IMR-90 (cell line): ENCODE measurements around the gene EPAS1. TPM values are rescaled to one million over a fixed set of nuclear protein-coding genes. Genes with fewer than 3 reads are reported as not detected.

ENCODE experiments used
- ATAC-seq: fragments of 200-7000 bp; cut with Tn5 transposase; 2 replicates; pipeline ENCODE4 v1.9.1; 2020; ENCODE audit warnings: low read depth, mild to moderate bottlenecking, moderate library complexity
- BruUV-seq: library from RNA; stranded (reverse); fragments of 400-500 nt; replicated peaks from 2 replicates; lab custom pipeline; 2021; lab: Mats Ljungman, UMichigan
- CTCF ChIA-PET: fragments of 300-600 bp; formaldehyde crosslinking; extraction: SDS; loops from one replicate; lab custom pipeline; 2021; ENCODE audit warnings: antibody characterized with exemption; lab: Yijun Ruan, JAX
- POLR2A ChIA-PET: fragments of 300-600 bp; sonication (Branson Sonifier 250); formaldehyde crosslinking; loops from one replicate; lab custom pipeline; 2022; ENCODE audit warnings: antibody characterized with exemption; ENCODE audit not compliant: unreplicated experiment; lab: Charles Lee
- DNase-seq: peaks from one replicate; pipeline ENCODE4 v3.0.0; 2013
- H2AFZ ChIP-seq: replicated peaks from 2 replicates; pipeline ENCODE3; 2013; ENCODE audit warnings: low read length, mild to moderate bottlenecking; ENCODE audit not compliant: poor library complexity
- H2AK5ac ChIP-seq: 2 replicates; pipeline ENCODE4 v1.6.1; 2013; ENCODE audit warnings: low read depth, low read length, inconsistent platforms
- H2AK9ac ChIP-seq: replicated peaks from 2 replicates; pipeline ENCODE3; 2013; ENCODE audit warnings: mild to moderate bottlenecking, low read depth, low read length, moderate library complexity; ENCODE audit not compliant: poor library complexity
- H2BK120ac ChIP-seq: 2 replicates; pipeline ENCODE4 v1.6.1; 2013; ENCODE audit warnings: low read depth, low read length, inconsistent platforms
- H2BK15ac ChIP-seq: 3 replicates; pipeline ENCODE4 v1.6.1; 2013; ENCODE audit warnings: low read depth, low read length, inconsistent platforms
- H2BK20ac ChIP-seq: 2 replicates; pipeline ENCODE4 v1.6.1; 2013; ENCODE audit warnings: low read depth, mild to moderate bottlenecking, inconsistent platforms, low read length, moderate library complexity
- H2BK5ac ChIP-seq: 2 replicates; pipeline ENCODE4 v1.6.1; 2013; ENCODE audit warnings: mild to moderate bottlenecking, low read depth, low read length, inconsistent platforms; ENCODE audit not compliant: poor library complexity, severe bottlenecking
- H3K14ac ChIP-seq: replicated peaks from 2 replicates; pipeline ENCODE4 v1.6.1; 2013; ENCODE audit warnings: low read depth, low read length, inconsistent platforms
- H3K18ac ChIP-seq: 2 replicates; pipeline ENCODE4 v1.6.1; 2013; ENCODE audit warnings: low read depth, low read length, control low read depth
- H3K23ac ChIP-seq: 2 replicates; pipeline ENCODE4 v1.6.1; 2013; ENCODE audit warnings: low read depth, low read length, inconsistent platforms
- H3K27ac ChIP-seq: 2 replicates; pipeline ENCODE4 v1.5.1; 2013; ENCODE audit warnings: mild to moderate bottlenecking, control low read depth, low read length; ENCODE audit not compliant: insufficient read depth
- H3K27me3 ChIP-seq: 2 replicates; pipeline ENCODE4 v1.6.1; 2013; ENCODE audit warnings: low read length; ENCODE audit not compliant: control insufficient read depth, insufficient read depth
- H3K36me3 ChIP-seq: 2 replicates; pipeline ENCODE4 v1.6.1; 2013; ENCODE audit warnings: low read length, mixed read lengths; ENCODE audit not compliant: control insufficient read depth, insufficient read depth
- H3K4ac ChIP-seq: 2 replicates; pipeline ENCODE4 v1.6.1; 2013; ENCODE audit warnings: low read depth, low read length, inconsistent platforms
- H3K4me1 ChIP-seq: 2 replicates; pipeline ENCODE4 v1.6.1; 2013; ENCODE audit warnings: low read length, mixed read lengths; ENCODE audit not compliant: control insufficient read depth, insufficient read depth
- H3K4me2 ChIP-seq: 2 replicates; pipeline ENCODE4 v1.6.1; 2013; ENCODE audit warnings: low read depth, mild to moderate bottlenecking, control low read depth, low read length, moderate library complexity
- H3K4me3 ChIP-seq: 2 replicates; pipeline ENCODE4 v1.5.1; 2013; ENCODE audit warnings: low read depth, mild to moderate bottlenecking, control low read depth, low read length, moderate library complexity; ENCODE audit not compliant: insufficient read depth
- H3K56ac ChIP-seq: 2 replicates; pipeline ENCODE4 v1.6.1; 2013; ENCODE audit warnings: low read length, inconsistent platforms; ENCODE audit not compliant: insufficient read depth; ENCODE audit errors: extremely low read depth
- H3K79me1 ChIP-seq, 2 experiments: 2 replicates each; pipeline ENCODE4 v1.6.1; 2013; ENCODE audit warnings: low read length in 2 of 2, inconsistent platforms in 1 of 2, low read depth in 1 of 2
- H3K9ac ChIP-seq: 2 replicates; pipeline ENCODE4 v1.6.1; 2013; ENCODE audit warnings: low read depth, low read length, control low read depth
- H3K9me1 ChIP-seq: 2 replicates; pipeline ENCODE4 v1.6.1; 2013; ENCODE audit warnings: low read length, inconsistent platforms; ENCODE audit not compliant: insufficient read depth
- H3K9me3 ChIP-seq: 2 replicates; pipeline ENCODE4 v1.6.1; 2013; ENCODE audit warnings: low read length; ENCODE audit not compliant: control insufficient read depth, insufficient read depth
- H4K20me1 ChIP-seq: 2 replicates; pipeline ENCODE4 v1.6.1; 2013; ENCODE audit warnings: low read length, inconsistent platforms; ENCODE audit not compliant: insufficient read depth
- H4K5ac ChIP-seq: 2 replicates; pipeline ENCODE4 v1.6.1; 2013; ENCODE audit warnings: mild to moderate bottlenecking, low read depth, low read length, control low read depth
- H4K8ac ChIP-seq, 2 experiments: 2 replicates each; pipeline ENCODE4 v1.6.1; 2013; ENCODE audit warnings: low read depth in 2 of 2, low read length in 2 of 2, control low read depth in 1 of 2, inconsistent platforms in 1 of 2
- H4K91ac ChIP-seq: 2 replicates; pipeline ENCODE4 v1.6.1; 2013; ENCODE audit warnings: low read depth, low read length, inconsistent platforms; ENCODE audit not compliant: insufficient read depth
- CEBPB ChIP-seq: IDR thresholded peaks from 2 replicates; pipeline ENCODE4 v1.6.1; 2012; ENCODE audit warnings: low read depth, low read length, improper control_type of control experiment
- CHD1 ChIP-seq: IDR thresholded peaks from 2 replicates; pipeline ENCODE4 v1.6.1; 2012; ENCODE audit warnings: low read depth, low read length, improper control_type of control experiment
- MXI1 ChIP-seq: IDR thresholded peaks from 2 replicates; pipeline ENCODE4 v1.6.1; 2012; ENCODE audit warnings: low read depth, mild to moderate bottlenecking, low read length, moderate library complexity, borderline replicate concordance
- USF2 ChIP-seq: fragments of 150-350 bp; IDR thresholded peaks from 2 replicates; pipeline ENCODE4 v1.6.1; 2017; ENCODE audit warnings: mild to moderate bottlenecking, antibody characterized with exemption, low read length, low read depth
- WGBS, 2 experiments: methylation state at CpG; one replicate each; pipeline versions ENCODE4 v1.1.5 to v1.1.7; 2013; ENCODE audit warnings: missing lambda C conversion rate in 2 of 2; ENCODE audit not compliant: insufficient read length in 1 of 2; ENCODE audit errors: extremely low coverage in 2 of 2; 5-methylcytosine and 5-hydroxymethylcytosine counted together
- dilution Hi-C: fragments of 300-500 bp; cut with HindIII; formaldehyde crosslinking; loops from one replicate; pipeline ENCODE4 v1.14.3; 2018; ENCODE audit warnings: low sequenced_read_pairs; ENCODE audit not compliant: unreplicated experiment
- in situ Hi-C: fragments of 300-500 bp; cut with MboI; formaldehyde crosslinking; loops from 3 replicates; pipeline ENCODE4 v1.14.3; 2019; ENCODE audit warnings: low sequenced_read_pairs, inconsistent platforms, mixed read lengths
- intact Hi-C: fragments of 100-400 bp; cut with micrococcal nuclease; formaldehyde crosslinking; loops from 2 replicates; pipeline ENCODE4 v1.10.0; 2022
- polyA plus RNA-seq, 3 experiments: library from polyadenylated mRNA; depleted of rRNA; stranded (reverse); fragments of >200 nt; gene quantifications; 2 replicates each; pipeline ENCODE4 v1.2.3, GENCODE V29; 2012; ENCODE audit warnings: low replicate concordance in 1 of 3
- total RNA-seq: library from RNA; depleted of rRNA; stranded (reverse); fragments of >200 nt; gene quantifications from 2 replicates; pipeline ENCODE4 v1.2.3, GENCODE V29; 2012

EPAS1 gene
- total and polyA plus RNA-seq, 2 of the 4 experiments (the other 2 are of a cell fraction), result 40.7 to 120 TPM

DNA sequence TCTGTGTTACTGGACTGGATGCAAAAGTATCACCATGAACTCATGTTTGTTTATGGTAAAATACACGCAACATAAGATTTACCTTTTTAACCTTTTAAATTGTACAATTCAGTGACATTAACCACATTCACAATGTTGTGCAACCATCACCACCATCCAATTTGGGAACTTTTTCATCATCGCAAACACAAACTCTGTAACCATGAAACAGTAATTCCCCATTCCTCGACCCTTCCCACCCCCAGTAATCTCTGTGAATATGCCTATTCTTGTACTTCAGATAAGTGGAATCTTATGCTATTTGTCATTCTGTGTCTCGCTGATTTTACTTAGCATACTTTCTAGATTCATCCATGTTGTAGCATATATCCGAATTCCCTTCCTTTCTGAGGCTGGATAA, 31.1 kb upstream of the EPAS1 start:
- Histone ChIP-seq H4K91ac (no peak overlapping the region), H4K5ac (no peak overlapping the region), H3K9me1 (no peaks in the 10 kb centered on the region; the same call in 1 of the 2 replicates), H3K4ac (no peak overlapping the region), H3K36me3 (no peaks in the 10 kb centered on the region), H3K18ac (no peak overlapping the region), H3K23ac (no peak overlapping the region), H4K20me1 (no peaks in the 10 kb centered on the region), H2AK9ac (no peak overlapping the region), H3K9me3 (no peaks in the 10 kb centered on the region), H3K4me2 (no peak overlapping the region), H3K4me1 (peaks cover 4% of the 10 kb centered on the region; the same call in 1 of the 2 replicates), H3K56ac (no peak overlapping the region), H2BK5ac (no peak overlapping the region), H2BK120ac (no peak overlapping the region), H2AK5ac (no peak overlapping the region), H4K8ac (no peak overlapping the region), H3K9ac (no peak overlapping the region), H3K27ac (no peak overlapping the region), H2AFZ (no peak overlapping the region), H2BK15ac (no peak overlapping the region), H2BK20ac (no peak overlapping the region), H3K27me3 (peaks cover 12% of the 10 kb centered on the region), H3K14ac (no peak overlapping the region), H3K4me3 (no peak overlapping the region), H3K79me1 (no peaks in the 10 kb centered on the region)
- ChIA-PET POLR2A (no interaction called here), CTCF (no interaction called here)
- no TSS peak for BruUV-seq
- intact Hi-C loops (no loop called here), in situ Hi-C loops (no loop called here), dilution Hi-C loops (no loop called here)
- DNase-seq (no peak), ATAC-seq (no peak)
- TF ChIP-seq USF2 (no peak), CEBPB (peak; percentile 24; the same call in 1 of the 2 replicates), CHD1 (no peak), MXI1 (no peak)
- WGBS, 2 experiments, result 100% methylated on average over 2 of the region's 5 CpGs; no CpG with 5 or more reads in 1 of the 2 experiments
